Fibroblast of lung (primary cell): ENCODE data around the gene METTL1.

Experiments used
- CTCF ChIP-seq, 2 donors: IDR thresholded peaks in 1 of 2; conservative IDR thresholded peaks in 1 of 2; 1 replicate in 1 of 2; 2 replicates in 1 of 2; pipeline ENCODE4 v1.5.1; 2011 to 2012; ENCODE audit warnings: low read length in 2 of 2, control low read depth in 1 of 2, inconsistent platforms in 1 of 2, low read depth in 1 of 2, mild to moderate bottlenecking in 1 of 2
- EZH2 ChIP-seq: IDR thresholded peaks from 2 replicates; pipeline ENCODE4 v1.5.1; 2012; ENCODE audit warnings: low read length, control low read depth, mild to moderate bottlenecking; ENCODE audit errors: missing control alignments

DNA sequence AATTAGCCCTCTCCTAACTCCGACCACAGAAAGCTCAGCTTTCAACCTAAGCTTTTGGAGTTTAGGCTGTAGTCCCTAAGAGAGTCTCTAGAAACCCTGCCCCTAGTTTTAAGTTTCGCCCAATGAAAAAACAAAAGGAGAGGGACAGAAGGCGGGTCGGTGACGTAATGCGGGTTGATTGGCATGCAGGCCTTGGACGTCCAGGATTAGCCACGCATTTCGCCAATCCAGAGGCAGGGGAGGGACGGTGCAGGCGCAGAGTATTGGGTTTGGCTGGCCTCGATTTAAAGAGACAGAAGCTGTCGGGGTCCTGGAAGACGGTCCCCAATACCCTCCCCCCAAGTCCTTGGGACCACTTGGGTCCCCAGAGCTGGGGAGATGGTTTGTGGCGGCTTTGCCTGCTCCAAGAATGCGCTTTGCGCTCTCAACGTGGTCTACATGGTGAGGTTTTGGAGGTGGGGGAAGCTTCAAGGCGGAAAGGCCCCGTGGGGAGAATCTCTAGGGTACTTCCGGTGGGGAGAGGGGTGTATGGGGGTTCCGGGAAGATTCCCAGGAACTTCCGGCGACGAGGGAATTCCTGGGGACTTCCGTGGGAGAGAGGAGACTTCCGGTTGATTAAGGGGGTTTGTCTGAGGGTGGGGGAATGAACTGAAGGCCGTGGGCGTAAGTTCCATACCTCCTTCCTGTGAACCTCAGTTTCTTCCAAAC lies 27.0 kb downstream of the METTL1 start, which contains the start of gene TSPAN31:
- TF ChIP-seq CTCF (conservative IDR thresholded peaks at IDR 0.05 in 1 of 2, IDR thresholded peaks at IDR 0.05 in 1 of 2; ENCODE audit: low read depth in 1 of 2, low read length in 2 of 2) (no peak), EZH2 (no peak)
